Measurements from ENCODE around the gene IFNL1. TPM values are rescaled to one million over a fixed set of nuclear protein-coding genes. Genes with fewer than 3 reads are reported as not detected.
"Not testable (repeated sequence)": the region's sequence is repeated elsewhere in the genome, so short reads cannot be mapped to it uniquely, and the experiment has no call there.

The IFNL1 gene
- total and polyA plus RNA-seq, 9 of the 15 experiments (the other 6 are each of a cell fraction or from before 2014, with no cell fraction given): not detected

DNA sequence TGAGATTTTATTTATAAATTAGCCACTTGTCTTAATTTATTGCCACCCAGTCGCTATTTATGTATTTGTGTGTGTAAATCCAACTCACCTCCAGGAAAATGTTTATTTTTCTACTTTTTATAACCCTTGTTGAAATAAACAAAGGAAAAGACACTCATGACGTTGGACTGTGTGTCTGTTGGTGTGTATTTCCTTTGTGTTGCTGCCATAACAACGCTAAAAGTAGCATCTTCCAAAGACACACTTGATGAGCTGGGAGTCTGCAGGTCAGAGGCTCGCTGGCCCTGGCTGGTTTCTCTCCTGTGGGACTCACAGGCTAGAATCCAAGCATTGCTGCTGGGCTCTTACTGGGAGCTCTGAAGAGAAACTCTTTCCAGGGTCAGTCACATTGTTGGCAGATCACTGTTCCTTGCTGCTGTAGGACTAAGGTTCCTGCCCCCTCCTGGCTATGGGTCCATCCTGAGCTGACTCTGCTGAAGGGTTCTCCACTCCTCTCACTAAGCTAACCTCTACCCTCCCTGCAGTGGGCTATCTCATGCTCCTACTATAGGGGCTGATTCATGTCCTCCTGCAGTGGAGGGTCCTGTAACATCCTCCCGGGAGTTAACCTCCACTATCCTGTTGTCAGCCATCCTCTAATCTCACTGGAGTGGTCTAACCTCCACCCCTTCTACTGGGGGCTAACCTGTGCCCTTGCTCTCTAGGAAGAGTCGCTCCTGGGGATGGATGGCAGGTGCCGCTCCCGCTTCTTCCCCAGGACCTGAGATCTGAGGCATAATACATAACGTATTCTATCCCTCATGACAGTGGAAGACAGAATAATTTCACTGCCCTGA is 26.0 kb upstream of the IFNL1 start:
- ChIA-PET CTCF (ENCODE audit: low intra/inter-chr PET ratio) (no interaction called here), POLR2A (no interaction called here)
- FAIRE-seq: no peak
- no peak overlapping the region for H3K27ac ChIP-seq (ENCODE audit: extremely low read depth, low read depth, low read length)
- no peak overlapping the region for H3K4me3 ChIP-seq
- no peak overlapping the region for H2AFZ ChIP-seq (ENCODE audit: low read depth, low read length)
- no peaks in the 10 kb centered on the region for H3K36me3 ChIP-seq (ENCODE audit: control insufficient read depth, insufficient read depth, low read length)
- intact Hi-C loops (cut with micrococcal nuclease) (no loop called here), in situ Hi-C loops (cut with MboI) (no loop called here)
- H4K20me1 ChIP-seq (replicated peaks; ENCODE audit: control insufficient read depth, insufficient read depth, low read length): no peaks in the 10 kb centered on the region
- H3K4me2 ChIP-seq (ENCODE audit: insufficient read depth, low read length): no peak overlapping the region
- peaks cover 0 to 3% of the 10 kb centered on the region in 2 experiments; a peak in 2 of 5 replicates for H3K27me3 ChIP-seq (ENCODE audit: control insufficient read depth in 2 of 2, insufficient read depth in 2 of 2, low read length in 2 of 2)
- H3K9me1 ChIP-seq (ENCODE audit: control insufficient read depth, insufficient read depth, low read length): no peaks in the 10 kb centered on the region
- no peak for ATAC-seq
- no peak for DNase-seq (ENCODE audit: extremely low read depth in 1 of 4, low spot score in 3 of 4)
- H3K9me3 ChIP-seq (replicated peaks; ENCODE audit: control insufficient read depth, insufficient read depth, low read depth, low read length): no peaks in the 10 kb centered on the region
- BruUV-seq (replicated peaks): no TSS peak
- WGBS (ENCODE audit: insufficient coverage, low coverage, missing lambda C conversion rate): 19% methylated on average over 9 of the region's 9 CpGs
- H3K4me1 ChIP-seq (replicated peaks in 1 of 2; ENCODE audit: control insufficient read depth in 2 of 2, insufficient read depth in 2 of 2, low read length in 2 of 2): peaks cover 0 to 9% of the 10 kb centered on the region in 2 experiments; a peak in 2 of 5 replicates
- no peaks in the 10 kb centered on the region for H3K79me2 ChIP-seq (ENCODE audit: control insufficient read depth, insufficient read depth, low read length)
- no peak for TF ChIP-seq HNRNPLL (IDR thresholded peaks at IDR 0.05; ENCODE audit: low read depth, low read length, poor library complexity, severe bottlenecking)
- TF ChIP-seq ZNF780A (CRISPR knock-in tag; IDR thresholded peaks at IDR 0.05): no peak
- 0 out of 4 replicates have a peak, but pooled peaks of 1 of the 2 experiments have one; percentile 36 for TF ChIP-seq TRIM24 (IDR thresholded peaks at IDR 0.05)
- peak; percentile 94 for TF ChIP-seq ZKSCAN3 (CRISPR knock-in tag; IDR thresholded peaks at IDR 0.05)
- TF ChIP-seq GATAD2A (IDR thresholded peaks at IDR 0.05): no peak
- TF ChIP-seq ZNF23 (CRISPR knock-in tag; IDR thresholded peaks at IDR 0.05): no peak
- H3K9ac ChIP-seq (ENCODE audit: insufficient read depth in 1 of 2, low read depth in 2 of 2, low read length in 2 of 2): no peak overlapping the region

GRCh38 chr19:39273859-39274258 is 22.3 kb upstream of the IFNL1 start:
- TF ChIP-seq, protein P1, sequence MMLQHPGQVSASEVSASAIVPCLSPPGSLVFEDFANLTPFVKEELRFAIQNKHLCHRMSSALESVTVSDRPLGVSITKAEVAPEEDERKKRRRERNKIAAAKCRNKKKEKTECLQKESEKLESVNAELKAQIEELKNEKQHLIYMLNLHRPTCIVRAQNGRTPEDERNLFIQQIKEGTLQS (IDR thresholded peaks at IDR 0.05): peak; percentile 54; the same call in 1 of the 2 replicates
- TF ChIP-seq, protein P1 (CRISPR knock-in tag; conservative IDR thresholded peaks at IDR 0.05): not testable (repeated sequence)
- TF ChIP-seq DPF2 (IDR thresholded peaks at IDR 0.05) (0 out of 2 replicates have a peak, but pooled peaks have one; percentile 13), EGR1 (conservative IDR thresholded peaks at IDR 0.05) (peak; percentile 40; the same call in 1 of the 2 replicates), CBFA2T3 (IDR thresholded peaks at IDR 0.05) (peak; percentile 35; the same call in 1 of the 2 replicates), KDM1A (IDR thresholded peaks at IDR 0.05) (peak; percentile 26 to 44; a peak in 2 of 4 replicates)
- H3K9ac ChIP-seq (ENCODE audit: insufficient read depth in 1 of 2, low read depth in 2 of 2, low read length in 2 of 2); BruUV-seq (replicated peaks); ATAC-seq; H3K9me1 ChIP-seq (ENCODE audit: control insufficient read depth, insufficient read depth, low read length); H3K4me3 ChIP-seq; H3K27ac ChIP-seq (ENCODE audit: extremely low read depth, low read depth, low read length); POLR2A ChIA-PET; in situ Hi-C loops (cut with MboI); CTCF ChIA-PET (ENCODE audit: low intra/inter-chr PET ratio); H3K4me1 ChIP-seq (replicated peaks in 1 of 2; ENCODE audit: control insufficient read depth in 2 of 2, insufficient read depth in 2 of 2, low read length in 2 of 2); H3K36me3 ChIP-seq (ENCODE audit: control insufficient read depth, insufficient read depth, low read length); H3K4me2 ChIP-seq (ENCODE audit: insufficient read depth, low read length); H2AFZ ChIP-seq (ENCODE audit: low read depth, low read length); H3K79me2 ChIP-seq (ENCODE audit: control insufficient read depth, insufficient read depth, low read length); DNase-seq (ENCODE audit: extremely low read depth in 1 of 4, low spot score in 3 of 4); intact Hi-C loops (cut with micrococcal nuclease); H3K9me3 ChIP-seq (replicated peaks; ENCODE audit: control insufficient read depth, insufficient read depth, low read depth, low read length); H4K20me1 ChIP-seq (replicated peaks; ENCODE audit: control insufficient read depth, insufficient read depth, low read length); FAIRE-seq: not testable (repeated sequence)
- 22% methylated on average over 5 of the region's 5 CpGs for WGBS (ENCODE audit: insufficient coverage, low coverage, missing lambda C conversion rate)
- H3K27me3 ChIP-seq (ENCODE audit: control insufficient read depth in 2 of 2, insufficient read depth in 2 of 2, low read length in 2 of 2): peaks cover 12 to 16% of the 10 kb centered on the region in 2 experiments; a peak in 3 of 5 replicates
